VCaP (cell line): Measurements from ENCODE around the gene PIN1.
"Not testable (repeated sequence)": the region's sequence is repeated elsewhere in the genome, so short reads cannot be mapped to it uniquely, and the experiment has no call there.

ENCODE experiments used
- H3K27ac ChIP-seq: fragments of 450-650 bp; 2 replicates; pipeline ENCODE4 v1.5.1; 2017
- TF ChIP-seq, protein P1 (sequence below): fragments of 450-650 bp; conservative IDR thresholded peaks from 2 replicates; pipeline ENCODE4 v1.5.1; 2017; ENCODE audit warnings: mild to moderate bottlenecking, moderate library complexity

Gene PIN1

DNA sequence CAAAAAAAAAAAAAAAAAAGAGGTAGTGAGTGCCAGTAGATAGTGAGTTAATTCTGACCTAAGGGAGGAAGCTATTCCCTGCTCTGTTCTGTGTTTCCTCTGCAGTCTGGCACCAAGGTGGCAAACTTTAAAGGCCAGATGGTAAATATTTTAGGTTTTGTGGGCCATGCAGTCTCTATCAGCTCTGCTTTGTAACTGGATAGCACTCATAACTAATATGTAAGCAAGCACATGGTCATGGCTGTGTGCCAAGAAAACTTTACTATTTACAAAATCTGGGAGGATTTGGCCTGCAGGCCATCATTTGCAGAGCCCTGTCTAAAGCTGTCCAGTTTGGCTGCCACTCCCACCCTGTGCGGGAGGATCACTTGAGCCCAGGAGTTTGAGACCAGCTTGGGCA lies 4.3 kb downstream of the PIN1 start:
- H3K27ac ChIP-seq: peak overlapping the region; percentile 71
- TF ChIP-seq, protein P1, sequence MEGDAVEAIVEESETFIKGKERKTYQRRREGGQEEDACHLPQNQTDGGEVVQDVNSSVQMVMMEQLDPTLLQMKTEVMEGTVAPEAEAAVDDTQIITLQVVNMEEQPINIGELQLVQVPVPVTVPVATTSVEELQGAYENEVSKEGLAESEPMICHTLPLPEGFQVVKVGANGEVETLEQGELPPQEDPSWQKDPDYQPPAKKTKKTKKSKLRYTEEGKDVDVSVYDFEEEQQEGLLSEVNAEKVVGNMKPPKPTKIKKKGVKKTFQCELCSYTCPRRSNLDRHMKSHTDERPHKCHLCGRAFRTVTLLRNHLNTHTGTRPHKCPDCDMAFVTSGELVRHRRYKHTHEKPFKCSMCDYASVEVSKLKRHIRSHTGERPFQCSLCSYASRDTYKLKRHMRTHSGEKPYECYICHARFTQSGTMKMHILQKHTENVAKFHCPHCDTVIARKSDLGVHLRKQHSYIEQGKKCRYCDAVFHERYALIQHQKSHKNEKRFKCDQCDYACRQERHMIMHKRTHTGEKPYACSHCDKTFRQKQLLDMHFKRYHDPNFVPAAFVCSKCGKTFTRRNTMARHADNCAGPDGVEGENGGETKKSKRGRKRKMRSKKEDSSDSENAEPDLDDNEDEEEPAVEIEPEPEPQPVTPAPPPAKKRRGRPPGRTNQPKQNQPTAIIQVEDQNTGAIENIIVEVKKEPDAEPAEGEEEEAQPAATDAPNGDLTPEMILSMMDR: no peak

DNA sequence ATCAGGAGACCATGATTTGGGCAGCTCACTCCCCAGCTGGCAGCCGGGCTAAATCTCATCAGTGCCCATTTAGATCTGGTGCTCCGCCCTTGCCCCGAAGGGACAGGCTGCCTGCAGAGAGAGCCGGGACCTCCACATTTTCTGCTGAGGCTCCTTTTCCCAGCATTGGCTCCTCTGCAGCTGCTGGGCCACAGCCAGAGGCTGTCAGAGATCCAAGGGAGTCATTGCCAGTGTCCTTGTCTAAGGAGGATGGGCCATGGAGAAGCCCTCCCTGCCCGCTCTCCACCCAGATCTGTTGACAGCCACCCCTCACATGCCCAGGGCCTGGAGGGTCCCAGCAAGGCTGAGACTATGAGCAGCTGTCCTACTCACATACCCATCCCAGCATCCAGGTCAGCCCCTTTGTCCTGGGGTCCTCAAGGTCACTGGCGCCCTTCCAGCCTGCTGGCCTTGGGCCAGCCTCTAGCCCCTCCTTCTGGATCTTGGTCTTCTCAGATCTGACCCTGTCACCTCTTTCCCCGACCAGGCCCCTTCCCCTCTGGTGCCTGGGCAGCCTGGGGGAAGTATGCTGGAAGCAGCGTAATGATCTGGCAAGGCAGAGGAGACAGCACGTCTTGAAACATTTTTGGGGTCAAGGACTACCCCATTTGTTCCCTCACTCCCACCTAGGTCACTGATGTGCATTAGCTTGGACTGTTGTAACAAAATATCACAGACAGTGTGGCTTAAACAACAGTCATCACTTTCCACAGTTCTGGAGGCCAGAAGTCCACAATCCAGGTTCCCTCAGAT lies 7.9 kb downstream of the PIN1 start:
- no peak overlapping the region for H3K27ac ChIP-seq
- TF ChIP-seq, protein P1: no peak

DNA sequence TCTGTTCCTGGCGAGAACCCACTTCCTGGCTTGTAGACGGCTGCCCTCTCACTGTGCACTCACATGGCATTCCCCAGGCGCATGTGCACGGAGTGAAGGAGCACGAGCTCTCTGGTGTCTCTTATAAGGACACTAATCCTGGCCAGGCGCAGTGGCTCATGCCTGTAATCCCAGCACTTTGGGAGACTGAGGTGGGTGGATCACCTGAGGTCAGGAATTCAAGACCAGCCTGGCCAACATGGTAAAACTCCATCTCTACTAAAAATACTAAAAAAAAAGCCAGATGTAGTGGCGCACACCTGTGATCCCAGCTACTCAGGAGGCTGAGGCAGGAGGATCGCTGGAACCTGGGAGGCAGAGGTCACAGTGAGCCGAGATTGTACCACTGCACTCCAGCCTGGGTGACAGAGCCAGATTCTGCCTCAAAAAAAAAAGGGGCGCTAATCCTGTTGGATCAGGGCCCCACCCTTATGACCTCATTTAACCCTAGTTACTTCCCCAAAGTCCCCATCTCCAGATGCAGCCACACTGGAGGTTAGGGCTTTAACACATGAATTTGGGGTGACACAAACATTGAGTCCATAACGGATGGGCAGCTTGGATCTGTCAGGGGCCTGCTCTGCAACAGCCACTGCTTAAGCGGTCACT lies 8.6 kb downstream of the PIN1 start:
- H3K27ac ChIP-seq: not testable (repeated sequence)

GRCh38 chr19:9847087-9847671 lies 12.1 kb downstream of the PIN1 start:
- no peak overlapping the region for H3K27ac ChIP-seq
- TF ChIP-seq, protein P1: peak; percentile 62

DNA sequence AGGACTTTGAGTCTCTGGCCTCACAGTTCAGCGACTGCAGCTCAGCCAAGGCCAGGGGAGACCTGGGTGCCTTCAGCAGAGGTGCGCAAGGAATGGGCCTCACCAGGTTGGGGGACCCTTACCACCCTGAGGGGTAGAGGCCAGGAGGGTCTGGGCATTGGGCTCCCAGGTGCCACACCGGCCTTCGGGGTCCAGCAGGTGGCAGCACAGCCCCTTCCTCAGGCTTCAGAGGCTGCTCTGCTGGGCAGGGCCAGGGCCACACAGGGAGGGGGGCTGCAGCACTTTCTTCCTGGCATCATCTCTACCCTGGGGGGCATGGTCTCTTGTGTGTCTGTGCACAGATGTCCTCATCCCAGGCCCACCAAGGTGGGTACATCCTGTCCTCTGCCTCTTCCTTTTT lies 12.9 kb downstream of the PIN1 start:
- TF ChIP-seq, protein P1: peak; percentile 77

GRCh38 chr19:9848762-9849161 lies 13.6 kb downstream of the PIN1 start:
- no peak overlapping the region for H3K27ac ChIP-seq
- TF ChIP-seq, protein P1: no peak

More for the DNA sequence above, 12.9 kb downstream of the PIN1 start:
- no peak overlapping the region for H3K27ac ChIP-seq

DNA sequence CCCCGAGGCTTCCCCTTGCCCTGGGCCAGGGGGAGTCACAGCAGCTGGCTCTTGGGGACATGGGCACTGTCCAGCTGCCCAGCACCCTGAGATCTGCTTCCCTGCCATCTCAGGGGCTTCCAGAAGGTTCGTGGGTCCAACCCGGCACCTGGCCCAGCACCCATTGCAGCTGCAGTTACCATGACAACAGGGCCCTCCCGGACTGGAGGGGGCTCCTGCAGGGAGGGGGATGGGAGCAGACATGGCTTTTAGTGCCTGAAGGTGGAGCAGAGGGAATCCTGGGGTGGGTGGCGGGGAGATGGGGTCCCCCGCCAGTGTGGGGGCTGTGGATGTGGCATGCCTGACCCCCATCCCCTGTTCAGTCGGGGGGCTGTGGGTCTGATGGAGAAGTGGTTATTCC lies 14.7 kb downstream of the PIN1 start:
- no peak overlapping the region for H3K27ac ChIP-seq
- TF ChIP-seq, protein P1: no peak
